Measurements from ENCODE around the gene CFAP69. TPM values are rescaled to one million over a fixed set of nuclear protein-coding genes. Genes with fewer than 3 reads are reported as not detected.
"Not testable (repeated sequence)": the region's sequence is repeated elsewhere in the genome, so short reads cannot be mapped to it uniquely, and the experiment has no call there.

CFAP69 gene
- total RNA-seq, 1 donor = 5.4 TPM

GRCh38 chr7:90334193-90334843 lies 89.3 kb downstream of the CFAP69 start:
- Histone ChIP-seq H3K9me3 (ENCODE audit: low read depth, low read length) (no peaks in the 10 kb centered on the region), H3K36me3 (ENCODE audit: insufficient read depth, low read length) (no peaks in the 10 kb centered on the region), H3K27me3 (ENCODE audit: insufficient read depth, low read length) (peaks cover 3% of the 10 kb centered on the region), H3K79me2 (ENCODE audit: insufficient read depth, low read length) (no peaks in the 10 kb centered on the region), H4K20me1 (ENCODE audit: insufficient read depth, low read length) (no peaks in the 10 kb centered on the region), H3K4me3 (ENCODE audit: insufficient read depth, low read length) (no peak overlapping the region), H3K4me1 (ENCODE audit: insufficient read depth, low read length) (no peaks in the 10 kb centered on the region), H3K27ac (ENCODE audit: low read depth, low read length) (no peak overlapping the region), H2AFZ (ENCODE audit: low read length) (no peak overlapping the region), H3K4me2 (ENCODE audit: insufficient read depth, low read length) (no peak overlapping the region)
- no peak for TF ChIP-seq CTCF (IDR thresholded peaks at IDR 0.05; ENCODE audit: extremely low read depth, low read depth, low read length)
- no peak for DNase-seq (ENCODE audit: insufficient read length, low spot score, missing footprints)

- H3K27me3 ChIP-seq (ENCODE audit: insufficient read depth, low read length); H3K4me1 ChIP-seq (ENCODE audit: insufficient read depth, low read length); H2AFZ ChIP-seq (ENCODE audit: low read length); H3K4me3 ChIP-seq (ENCODE audit: insufficient read depth, low read length); H3K4me2 ChIP-seq (ENCODE audit: insufficient read depth, low read length); H3K27ac ChIP-seq (ENCODE audit: low read depth, low read length); H4K20me1 ChIP-seq (ENCODE audit: insufficient read depth, low read length); H3K9me3 ChIP-seq (ENCODE audit: low read depth, low read length); H3K36me3 ChIP-seq (ENCODE audit: insufficient read depth, low read length); DNase-seq (ENCODE audit: insufficient read length, low spot score, missing footprints); H3K79me2 ChIP-seq (ENCODE audit: insufficient read depth, low read length): not testable (repeated sequence)
Observed at GRCh38 chr7:90334926-90335325, 90.0 kb downstream of the CFAP69 start.

GRCh38 chr7:90337106-90337505 lies 92.1 kb downstream of the CFAP69 start:
- H3K9me3 ChIP-seq (ENCODE audit: low read depth, low read length) = no peaks in the 10 kb centered on the region
- no peaks in the 10 kb centered on the region for H3K4me1 ChIP-seq (ENCODE audit: insufficient read depth, low read length)
- no peak for TF ChIP-seq CTCF (IDR thresholded peaks at IDR 0.05; ENCODE audit: extremely low read depth, low read depth, low read length)
- H3K4me2 ChIP-seq (ENCODE audit: insufficient read depth, low read length) = no peak overlapping the region
- no peak overlapping the region for H3K4me3 ChIP-seq (ENCODE audit: insufficient read depth, low read length)
- H3K36me3 ChIP-seq (ENCODE audit: insufficient read depth, low read length) = no peaks in the 10 kb centered on the region
- H2AFZ ChIP-seq (ENCODE audit: low read length) = no peak overlapping the region
- H3K79me2 ChIP-seq (ENCODE audit: insufficient read depth, low read length) = no peaks in the 10 kb centered on the region
- no peaks in the 10 kb centered on the region for H4K20me1 ChIP-seq (ENCODE audit: insufficient read depth, low read length)
- no peak overlapping the region for H3K27ac ChIP-seq (ENCODE audit: low read depth, low read length)
- DNase-seq (ENCODE audit: insufficient read length, low spot score, missing footprints) = no peak
- peaks cover 3% of the 10 kb centered on the region for H3K27me3 ChIP-seq (ENCODE audit: insufficient read depth, low read length)

GRCh38 chr7:90345016-90345415 lies 100.0 kb downstream of the CFAP69 start:
- H3K9me3 ChIP-seq (ENCODE audit: low read depth, low read length) = no peaks in the 10 kb centered on the region
- H3K4me3 ChIP-seq (ENCODE audit: insufficient read depth, low read length) = peak overlapping the region; percentile 91
- H3K4me2 ChIP-seq (ENCODE audit: insufficient read depth, low read length) = peak overlapping the region; percentile 99

More at GRCh38 chr7:90345016-90345415, 100.0 kb downstream of the CFAP69 start:
- Histone ChIP-seq H2AFZ (ENCODE audit: low read length) (peak overlapping the region; percentile 100), H3K79me2 (ENCODE audit: insufficient read depth, low read length) (peaks cover 35% of the 10 kb centered on the region), H3K4me1 (ENCODE audit: insufficient read depth, low read length) (peaks cover 9% of the 10 kb centered on the region), H4K20me1 (ENCODE audit: insufficient read depth, low read length) (no peaks in the 10 kb centered on the region), H3K27me3 (ENCODE audit: insufficient read depth, low read length) (no peaks in the 10 kb centered on the region), H3K36me3 (ENCODE audit: insufficient read depth, low read length) (no peaks in the 10 kb centered on the region), H3K27ac (ENCODE audit: low read depth, low read length) (peak overlapping the region; percentile 96)
- DNase-seq (ENCODE audit: insufficient read length, low spot score, missing footprints) = no peak
- TF ChIP-seq CTCF (IDR thresholded peaks at IDR 0.05; ENCODE audit: extremely low read depth, low read depth, low read length) = no peak
